Measurements from ENCODE around the gene NOXO1.
"Not testable (repeated sequence)": the region's sequence is repeated elsewhere in the genome, so short reads cannot be mapped to it uniquely, and the experiment has no call there.

NOXO1 gene, protein sequence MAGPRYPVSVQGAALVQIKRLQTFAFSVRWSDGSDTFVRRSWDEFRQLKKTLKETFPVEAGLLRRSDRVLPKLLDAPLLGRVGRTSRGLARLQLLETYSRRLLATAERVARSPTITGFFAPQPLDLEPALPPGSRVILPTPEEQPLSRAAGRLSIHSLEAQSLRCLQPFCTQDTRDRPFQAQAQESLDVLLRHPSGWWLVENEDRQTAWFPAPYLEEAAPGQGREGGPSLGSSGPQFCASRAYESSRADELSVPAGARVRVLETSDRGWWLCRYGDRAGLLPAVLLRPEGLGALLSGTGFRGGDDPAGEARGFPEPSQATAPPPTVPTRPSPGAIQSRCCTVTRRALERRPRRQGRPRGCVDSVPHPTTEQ

GRCh38 chr16:1981398-1981836, at the start of gene NOXO1:
Gene NOXO1 (minus strand): TSS chr16:1981469. CDS start chr16:1981179, 290 bp downstream.
- no peak for DNase-seq

GRCh38 chr16:2030036-2030435, 48.8 kb upstream of the NOXO1 start:
- DNase-seq: no peak

DNA sequence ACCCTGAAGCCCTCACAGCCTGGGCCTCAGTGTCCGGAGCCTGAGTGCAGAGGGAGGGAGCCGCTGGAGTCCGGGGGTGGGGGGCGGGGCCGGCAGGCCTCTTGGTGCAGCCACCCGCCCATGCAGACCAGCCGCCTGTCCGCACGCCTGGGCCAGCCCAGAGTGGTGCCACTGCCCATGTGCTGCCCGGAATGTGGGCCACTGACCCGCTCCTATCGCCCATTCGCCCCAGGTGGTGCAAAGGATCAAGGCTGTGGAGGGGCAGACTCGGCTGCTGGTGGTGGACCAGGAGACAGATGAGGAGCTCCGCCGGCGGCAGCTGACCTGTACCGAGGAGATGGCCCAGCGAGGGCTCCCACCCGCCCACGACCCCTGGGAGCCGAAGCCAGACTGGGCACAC, 48.1 kb upstream of the NOXO1 start:
- no peak for DNase-seq

DNA sequence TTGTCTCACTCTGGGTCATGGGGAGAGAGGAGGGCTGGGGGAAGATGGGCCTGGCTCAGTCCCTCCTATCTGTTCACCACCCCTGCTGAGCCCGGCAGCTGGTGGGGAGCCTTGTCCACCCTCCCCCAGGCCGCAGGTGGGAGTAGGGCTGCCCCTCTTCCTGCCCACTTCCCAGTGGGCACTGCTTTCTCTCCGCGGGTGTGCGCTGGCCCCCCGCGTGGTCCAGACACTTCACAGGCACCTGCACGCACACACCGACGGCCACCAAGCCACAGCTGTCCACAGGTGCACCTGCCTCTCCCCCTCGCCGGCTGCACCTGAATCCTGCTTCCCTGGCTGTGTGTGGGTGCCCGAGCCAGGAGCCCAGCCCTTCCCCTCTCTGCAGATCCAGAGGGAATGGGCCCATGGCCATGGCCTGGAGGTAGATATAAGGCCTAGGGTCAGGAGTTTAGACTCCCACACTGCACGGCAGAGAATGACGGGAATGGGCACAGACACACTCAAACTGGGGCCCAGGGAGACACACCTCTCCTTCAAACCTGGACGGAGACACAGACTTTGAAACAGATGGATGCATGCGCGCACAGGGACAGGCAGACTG, 47.5 kb upstream of the NOXO1 start:
- DNase-seq: no peak

DNA sequence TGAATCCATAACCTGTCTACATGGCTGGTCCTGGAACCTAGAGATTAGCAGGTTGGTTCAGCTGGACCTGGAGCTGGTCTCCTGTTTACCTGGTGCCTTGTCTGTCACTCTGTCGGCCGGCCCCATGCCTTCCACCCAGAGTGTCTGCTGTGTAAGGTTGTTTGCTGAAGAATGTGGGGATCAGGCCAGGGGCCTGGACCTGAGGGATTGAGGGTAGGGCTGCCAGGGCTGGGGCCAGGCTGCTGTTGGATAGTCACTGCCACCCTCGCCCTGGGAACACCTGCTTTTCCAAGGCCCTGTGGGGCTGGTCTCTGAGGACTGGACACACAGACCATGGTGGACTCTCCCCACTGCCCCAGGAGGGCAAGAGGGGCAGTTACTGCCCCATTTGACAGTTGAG, 46.9 kb upstream of the NOXO1 start:
- no peak for DNase-seq

DNA sequence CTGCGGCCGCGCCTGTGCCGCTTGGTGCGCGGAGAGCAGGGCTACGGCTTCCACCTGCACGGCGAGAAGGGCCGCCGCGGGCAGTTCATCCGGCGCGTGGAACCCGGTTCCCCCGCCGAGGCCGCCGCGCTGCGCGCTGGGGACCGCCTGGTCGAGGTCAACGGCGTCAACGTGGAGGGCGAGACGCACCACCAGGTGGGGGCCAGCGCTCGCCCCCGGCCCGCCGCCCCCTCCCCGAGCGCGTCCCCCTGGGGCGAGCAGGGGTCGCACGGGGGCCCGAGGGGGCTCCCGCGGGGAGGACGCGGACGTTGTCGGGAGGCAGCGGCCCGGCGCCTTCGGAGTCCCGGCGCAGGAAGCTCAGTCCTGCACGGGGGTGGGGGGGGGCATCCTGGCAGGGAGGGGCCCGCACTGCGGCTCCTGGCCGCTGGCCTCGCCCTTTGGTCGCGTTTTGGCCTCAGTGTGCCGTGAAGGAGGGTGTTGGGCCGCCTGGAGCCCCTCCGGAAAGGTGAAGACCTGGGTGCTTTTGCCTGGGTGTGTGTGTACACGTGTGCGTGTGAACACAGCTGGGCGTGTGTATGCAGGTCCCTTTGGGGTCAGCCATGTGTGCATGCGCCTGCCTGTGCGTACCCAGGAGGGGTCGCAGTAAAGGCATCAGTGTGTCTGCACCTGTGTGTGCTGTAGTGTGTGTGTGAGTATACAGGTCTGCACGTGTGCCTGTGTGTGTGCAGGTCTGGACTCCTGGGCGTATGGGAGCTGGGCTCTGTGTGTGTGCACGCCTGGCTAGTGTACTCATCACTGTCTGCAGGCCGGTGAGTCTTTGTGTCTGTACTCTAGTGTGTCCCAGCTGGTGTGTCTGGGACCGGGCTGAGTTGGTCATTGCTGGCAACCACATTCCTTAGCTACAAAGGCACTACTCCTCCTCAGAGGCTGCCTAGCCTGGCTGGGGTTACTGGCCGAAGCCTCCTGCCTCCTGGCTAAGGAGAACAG, 46.0 kb upstream of the NOXO1 start:
- DNase-seq: no peak

DNA sequence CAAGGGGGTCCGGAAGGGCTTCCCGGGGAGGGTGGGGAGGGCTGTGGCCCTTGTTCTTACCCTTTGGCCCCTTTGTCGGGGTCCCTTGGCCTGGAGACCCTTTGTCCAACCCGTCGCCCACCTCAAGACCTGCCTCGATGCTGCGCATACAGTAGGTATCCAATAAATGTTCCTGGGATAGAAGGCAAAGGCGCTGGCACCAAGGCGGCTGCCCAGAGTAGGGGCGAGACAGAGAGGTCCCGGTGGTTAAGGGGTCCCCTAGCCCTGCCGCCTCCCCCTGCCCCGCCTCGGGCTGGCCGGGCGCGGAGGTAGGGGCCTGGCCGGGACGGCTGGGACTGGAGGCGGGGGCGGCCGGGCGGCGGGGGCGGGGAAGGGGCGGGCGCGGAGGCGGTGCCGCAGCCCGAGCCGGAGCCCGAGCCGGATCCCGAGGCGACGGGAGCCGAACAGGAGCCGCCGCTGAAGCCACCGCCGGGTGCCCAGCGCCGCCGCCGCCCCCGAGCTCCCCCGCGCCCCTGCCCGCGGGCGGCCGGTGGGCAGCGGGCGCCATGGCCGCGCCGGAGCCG, 45.3 kb upstream of the NOXO1 start, which contains the start of gene NHERF2:
Gene NHERF2 (plus strand): TSS at position 442 of the 563 bp plus-strand sequence. CDS start 104 bp downstream, at position 546.
- no peak for DNase-seq

DNA sequence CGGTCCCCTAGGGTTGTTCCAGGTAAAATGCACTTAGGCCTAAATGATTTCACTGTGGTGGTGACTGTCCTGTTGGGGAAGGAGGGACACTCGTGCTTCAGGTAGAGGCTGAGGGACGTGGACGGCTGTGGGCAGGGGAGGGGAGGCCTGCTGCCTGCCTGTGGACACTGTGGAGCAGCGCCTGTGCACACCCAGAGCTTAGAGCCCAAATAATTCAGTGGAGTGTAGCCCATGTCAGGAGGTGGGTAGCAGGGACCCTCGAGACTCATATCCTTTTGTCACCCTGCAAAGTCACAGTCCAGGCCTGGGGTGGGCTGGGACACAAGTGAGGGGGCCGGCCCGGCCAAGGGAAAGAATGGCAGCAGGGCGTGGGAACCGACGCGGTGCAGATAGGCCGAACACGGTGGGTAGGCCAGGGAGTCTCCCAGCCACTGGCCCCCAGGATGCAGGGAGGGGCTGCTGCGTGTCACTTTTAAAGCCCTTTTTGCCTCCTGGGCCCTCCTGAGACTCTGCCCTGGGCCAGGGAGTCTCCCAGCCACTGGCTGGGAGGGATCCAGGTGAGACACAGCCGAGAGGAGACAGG, 44.7 kb upstream of the NOXO1 start:
- DNase-seq: no peak

- DNase-seq: no peak
Measured at GRCh38 chr16:2025251-2025650, 44.0 kb upstream of the NOXO1 start.

- no peak for DNase-seq
Measured at GRCh38 chr16:2024032-2024420, 42.8 kb upstream of the NOXO1 start.

DNA sequence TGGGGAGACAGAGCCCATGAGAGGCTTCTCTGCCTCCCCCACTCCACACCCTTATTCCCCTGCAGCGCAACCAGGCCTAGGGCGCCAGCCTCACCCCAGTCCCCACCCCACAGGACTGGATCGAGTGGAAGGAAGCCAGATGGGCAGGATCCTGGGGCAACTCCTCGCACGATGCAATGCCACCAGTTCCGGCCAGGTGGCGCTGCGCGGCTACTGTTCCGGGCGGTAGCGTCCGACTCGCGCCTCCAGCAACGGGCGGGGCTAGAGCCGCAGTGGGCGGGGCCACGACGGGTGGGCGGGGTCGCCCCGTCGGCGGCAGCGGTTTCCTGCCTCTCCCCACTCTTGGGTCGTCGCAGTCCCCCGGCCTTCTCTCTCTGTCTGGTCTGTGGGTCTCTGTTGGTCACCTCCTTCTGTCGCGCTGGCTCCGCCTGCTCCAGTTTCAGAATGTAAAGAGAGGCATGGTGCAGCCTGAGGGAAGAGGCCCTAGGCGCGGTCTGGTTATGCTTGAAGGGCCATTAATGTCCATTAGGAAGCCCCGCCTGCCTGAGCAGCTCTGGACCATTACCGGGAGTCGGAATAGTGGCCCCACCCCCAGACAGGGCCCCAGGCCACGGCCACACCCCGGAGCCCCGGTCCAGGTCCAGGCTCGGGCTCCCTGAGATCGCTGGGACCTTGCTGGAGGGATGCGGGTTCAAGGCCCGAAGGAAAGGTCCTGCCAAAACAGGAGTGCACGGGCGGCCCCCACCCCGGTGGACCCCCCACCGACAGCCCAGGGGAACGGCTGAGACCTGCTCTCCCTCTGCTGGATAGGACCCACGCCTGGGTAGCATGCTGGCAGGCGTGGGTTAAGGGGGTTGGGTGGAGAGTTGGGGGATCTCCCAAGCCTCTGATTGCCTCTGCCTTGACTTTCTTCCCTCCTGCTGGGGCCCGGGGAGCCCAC, 42.1 kb upstream of the NOXO1 start:
- DNase-seq: peak; percentile 99

DNA sequence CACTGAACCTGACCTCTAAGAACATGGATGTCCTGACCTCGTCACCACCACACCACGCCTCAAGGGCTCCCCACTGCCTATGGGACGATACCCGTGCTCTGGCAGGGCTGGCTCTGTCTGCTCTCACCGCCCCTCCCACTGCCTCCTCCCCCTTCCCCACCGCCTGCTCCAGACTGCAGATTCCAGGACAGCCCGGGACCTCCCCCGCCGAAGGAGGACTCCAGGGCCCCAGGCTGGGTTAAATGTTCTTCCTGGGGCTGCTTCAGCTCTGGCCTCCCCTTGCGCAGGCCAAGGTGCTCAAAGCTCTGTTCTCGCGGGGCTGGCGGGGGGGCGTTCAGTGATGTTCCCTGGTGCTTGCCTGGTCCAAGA, 41.4 kb upstream of the NOXO1 start:
- DNase-seq: peak; percentile 57

GRCh38 chr16:2019921-2020831, 38.9 kb upstream of the NOXO1 start:
- no peak for DNase-seq

GRCh38 chr16:2019518-2019920, 38.2 kb upstream of the NOXO1 start, which contains the start of gene NPW:
Gene NPW (plus strand): TSS chr16:2019785.
- peak; percentile 67 for DNase-seq

DNA sequence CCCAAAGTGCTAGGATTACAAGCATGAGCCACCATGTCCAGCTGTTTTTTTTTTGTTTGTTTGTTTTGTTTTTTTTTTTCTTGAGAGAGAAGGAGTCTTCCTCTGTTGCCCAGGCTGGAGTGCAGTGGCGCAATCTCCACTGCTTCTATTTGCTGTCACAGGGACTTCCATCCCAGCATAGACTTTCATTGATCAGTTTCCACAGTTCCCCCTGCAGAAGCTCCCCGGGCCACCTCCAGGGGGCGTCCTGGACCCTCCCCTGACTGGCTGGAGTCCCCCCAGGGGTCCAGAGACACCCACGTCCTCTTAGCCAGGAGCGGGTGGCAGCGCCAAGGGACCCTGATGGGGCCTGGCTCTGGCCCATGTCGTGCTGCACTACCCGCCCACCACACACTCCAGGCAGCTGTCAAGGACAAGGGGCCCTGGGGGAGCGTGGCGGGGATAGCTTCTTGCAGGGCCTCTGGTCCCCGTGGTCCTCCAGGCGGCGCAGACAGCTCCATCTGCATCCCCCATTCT, 35.2 kb upstream of the NOXO1 start:
- DNase-seq: peak; percentile 61

- DNase-seq: no peak
Measured at GRCh38 chr16:2015947-2016208, 34.6 kb upstream of the NOXO1 start.

DNA sequence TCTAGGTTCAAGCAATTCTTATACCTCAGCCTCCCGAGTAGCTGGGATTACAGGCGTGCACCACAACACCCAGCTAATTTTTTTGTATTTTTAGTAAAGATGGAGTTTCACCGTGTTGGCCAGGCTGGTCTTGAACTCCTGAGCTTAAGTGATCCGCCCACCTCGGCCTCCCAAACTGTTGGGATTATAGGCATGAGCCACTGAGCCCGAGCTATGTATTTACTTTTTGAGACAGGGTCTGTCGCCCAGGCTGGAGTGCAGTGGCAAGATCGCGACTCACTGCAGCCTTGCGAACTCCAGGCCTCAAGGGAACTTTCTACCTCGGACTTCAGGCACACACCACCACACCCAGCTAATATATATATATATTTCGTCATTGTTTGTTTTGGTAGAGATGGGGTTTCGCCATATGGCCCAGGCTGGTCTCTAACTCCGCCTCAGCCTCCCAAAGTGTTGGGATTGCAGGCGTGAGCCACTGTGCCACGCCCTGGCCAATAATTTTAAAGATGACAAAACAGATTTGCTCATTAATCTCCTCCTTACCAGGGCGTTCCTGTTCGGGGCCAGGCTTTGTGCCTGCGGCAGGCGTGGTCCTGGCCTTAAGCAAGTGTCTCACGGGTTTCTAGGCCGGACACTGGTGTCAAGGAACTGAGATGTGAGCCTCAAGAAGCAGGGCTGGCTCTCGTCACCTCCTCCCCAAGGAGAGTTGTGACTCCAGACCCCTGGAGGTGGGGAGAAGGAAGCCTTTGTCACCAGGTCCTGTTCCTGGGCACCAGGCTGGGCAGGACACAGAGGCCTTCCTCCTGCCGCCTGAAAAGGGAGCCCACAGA, 34.1 kb upstream of the NOXO1 start:
- no peak for DNase-seq

- DNase-seq: no peak
Measured at GRCh38 chr16:2013527-2013926, 32.3 kb upstream of the NOXO1 start.

- DNase-seq: not testable (repeated sequence)
Measured at GRCh38 chr16:2011726-2012125, 30.5 kb upstream of the NOXO1 start.
